Ishikawa (cell line): ENCODE data around the gene FAP.

Experiments
- CEBPB ChIP-seq: IDR thresholded peaks from 2 replicates; pipeline ENCODE4 v1.6.1; 2012
- CREB1 ChIP-seq: IDR thresholded peaks from 2 replicates; pipeline ENCODE4 v1.6.1; 2012; ENCODE audit warnings: low read depth
- EGR1 ChIP-seq: IDR thresholded peaks from 2 replicates; pipeline ENCODE4 v1.6.1; 2012
- EP300 ChIP-seq: IDR thresholded peaks from 2 replicates; pipeline ENCODE4 v1.6.1; 2012; ENCODE audit warnings: borderline replicate concordance
- FOXM1 ChIP-seq: IDR thresholded peaks from 2 replicates; pipeline ENCODE4 v1.6.1; 2012; ENCODE audit warnings: low read depth, borderline replicate concordance
- MAX ChIP-seq: IDR thresholded peaks from 2 replicates; pipeline ENCODE4 v1.6.1; 2012
- RAD21 ChIP-seq: IDR thresholded peaks from 2 replicates; pipeline ENCODE4 v1.6.1; 2012; ENCODE audit warnings: low read depth
- REST ChIP-seq: IDR thresholded peaks from 2 replicates; pipeline ENCODE4 v1.6.1; 2012; ENCODE audit warnings: low read depth, mild to moderate bottlenecking
- TAF1 ChIP-seq: IDR thresholded peaks from 2 replicates; pipeline ENCODE4 v1.6.1; 2012; ENCODE audit warnings: low read depth, mild to moderate bottlenecking
- TCF12 ChIP-seq: IDR thresholded peaks from 2 replicates; pipeline ENCODE4 v1.6.1; 2012; ENCODE audit warnings: low read depth
- TEAD4 ChIP-seq: IDR thresholded peaks from 2 replicates; pipeline ENCODE4 v1.6.1; 2012
- YY1 ChIP-seq: IDR thresholded peaks from 2 replicates; pipeline ENCODE4 v1.6.1; 2012; ENCODE audit warnings: low read depth

GRCh38 chr2:162188451-162188850, 54.8 kb downstream of the FAP start:
- TF ChIP-seq YY1: no peak
- TF ChIP-seq CREB1: no peak
- TF ChIP-seq MAX: no peak
- no peak for TF ChIP-seq EGR1
- TF ChIP-seq CEBPB: no peak
- TF ChIP-seq FOXM1: no peak
- no peak for TF ChIP-seq REST
- no peak for TF ChIP-seq TAF1
- TF ChIP-seq EP300: no peak
- no peak for TF ChIP-seq RAD21
- TF ChIP-seq TEAD4: no peak
- TF ChIP-seq TCF12: no peak
